Measurements from ENCODE around the gene PSMB5.

DNA sequence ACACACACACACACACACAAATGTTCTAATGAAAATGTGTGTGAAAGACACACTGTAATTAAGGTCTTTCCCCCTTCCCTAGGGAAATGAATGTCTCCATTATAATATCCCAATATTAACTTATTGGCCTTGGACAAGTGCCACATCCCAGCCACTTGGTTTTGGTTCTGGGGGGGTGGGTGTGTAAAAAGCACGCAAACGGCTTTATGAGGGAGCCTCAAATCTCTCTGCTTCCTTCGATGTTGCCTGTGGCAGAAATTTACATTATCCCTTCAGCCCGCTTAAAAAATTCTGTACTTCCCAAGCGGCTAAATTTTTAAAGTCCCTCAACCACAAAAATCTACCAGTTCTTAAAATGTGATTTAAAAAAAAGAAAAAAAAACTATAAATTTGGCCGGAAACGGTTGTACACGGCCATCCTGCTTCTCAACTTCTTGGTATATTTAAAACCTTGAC, 25.2 kb downstream of the PSMB5 start:
- TF ChIP-seq, protein P1, sequence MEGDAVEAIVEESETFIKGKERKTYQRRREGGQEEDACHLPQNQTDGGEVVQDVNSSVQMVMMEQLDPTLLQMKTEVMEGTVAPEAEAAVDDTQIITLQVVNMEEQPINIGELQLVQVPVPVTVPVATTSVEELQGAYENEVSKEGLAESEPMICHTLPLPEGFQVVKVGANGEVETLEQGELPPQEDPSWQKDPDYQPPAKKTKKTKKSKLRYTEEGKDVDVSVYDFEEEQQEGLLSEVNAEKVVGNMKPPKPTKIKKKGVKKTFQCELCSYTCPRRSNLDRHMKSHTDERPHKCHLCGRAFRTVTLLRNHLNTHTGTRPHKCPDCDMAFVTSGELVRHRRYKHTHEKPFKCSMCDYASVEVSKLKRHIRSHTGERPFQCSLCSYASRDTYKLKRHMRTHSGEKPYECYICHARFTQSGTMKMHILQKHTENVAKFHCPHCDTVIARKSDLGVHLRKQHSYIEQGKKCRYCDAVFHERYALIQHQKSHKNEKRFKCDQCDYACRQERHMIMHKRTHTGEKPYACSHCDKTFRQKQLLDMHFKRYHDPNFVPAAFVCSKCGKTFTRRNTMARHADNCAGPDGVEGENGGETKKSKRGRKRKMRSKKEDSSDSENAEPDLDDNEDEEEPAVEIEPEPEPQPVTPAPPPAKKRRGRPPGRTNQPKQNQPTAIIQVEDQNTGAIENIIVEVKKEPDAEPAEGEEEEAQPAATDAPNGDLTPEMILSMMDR (IDR thresholded peaks at IDR 0.05; ENCODE audit: insufficient read depth, low read depth, low read length), result no peak
- TF ChIP-seq EZH2 (IDR thresholded peaks at IDR 0.05; ENCODE audit: insufficient read depth, low read length), result no peak
